GM18505 (cell line): ENCODE results near the gene ZNF688.
A peak's percentile ranks its signal among the peaks of the same experiment; 100 is the strongest.
"Not testable (repeated sequence)": the region's sequence is repeated elsewhere in the genome, so short reads cannot be mapped to it uniquely, and the experiment has no call there.

Source experiments
- ATAC-seq: cut with Tn5 transposase; IDR thresholded peaks from one replicate; pipeline ENCODE4 v1.9.1; 2021; ENCODE audit not compliant: unreplicated experiment
- POLR2A ChIP-seq: IDR thresholded peaks from 4 replicates; pipeline ENCODE4 v1.6.1; 2011; ENCODE audit warnings: borderline replicate concordance; ENCODE audit not compliant: insufficient read depth, insufficient read length; ENCODE audit errors: extremely low read depth

The ZNF688 gene

GRCh38 chr16:30539000-30539964 lies 32.2 kb downstream of the ZNF688 start:
- no peak for ATAC-seq
- no peak for TF ChIP-seq POLR2A

GRCh38 chr16:30536391-30537024 lies 35.0 kb downstream of the ZNF688 start:
- not testable (repeated sequence) for ATAC-seq

- peak; percentile 40 for ATAC-seq
- TF ChIP-seq POLR2A, result peak; percentile 55
These were observed 35.7 kb downstream of the ZNF688 start for GRCh38 chr16:30535777-30536190.

GRCh38 chr16:30535106-30535776 lies 36.3 kb downstream of the ZNF688 start:
- no peak for TF ChIP-seq POLR2A
- ATAC-seq, result no peak

- peak; percentile 49 for ATAC-seq
- peak; percentile 87 for TF ChIP-seq POLR2A
These were observed 37.0 kb downstream of the ZNF688 start, which contains the start of gene ZNF747 for GRCh38 chr16:30534368-30535105. Gene ZNF747 (minus strand): TSS chr16:30534858. CDS start chr16:30534679, 179 bp downstream.

- no peak for TF ChIP-seq POLR2A
- ATAC-seq, result peak; percentile 7
These were observed 37.7 kb downstream of the ZNF688 start for GRCh38 chr16:30533748-30534367.

GRCh38 chr16:30533146-30533522 lies 38.4 kb downstream of the ZNF688 start:
- no peak for TF ChIP-seq POLR2A
- no peak for ATAC-seq

- no peak for TF ChIP-seq POLR2A
- ATAC-seq, result no peak
These were observed 39.0 kb downstream of the ZNF688 start for GRCh38 chr16:30532285-30533145.

DNA sequence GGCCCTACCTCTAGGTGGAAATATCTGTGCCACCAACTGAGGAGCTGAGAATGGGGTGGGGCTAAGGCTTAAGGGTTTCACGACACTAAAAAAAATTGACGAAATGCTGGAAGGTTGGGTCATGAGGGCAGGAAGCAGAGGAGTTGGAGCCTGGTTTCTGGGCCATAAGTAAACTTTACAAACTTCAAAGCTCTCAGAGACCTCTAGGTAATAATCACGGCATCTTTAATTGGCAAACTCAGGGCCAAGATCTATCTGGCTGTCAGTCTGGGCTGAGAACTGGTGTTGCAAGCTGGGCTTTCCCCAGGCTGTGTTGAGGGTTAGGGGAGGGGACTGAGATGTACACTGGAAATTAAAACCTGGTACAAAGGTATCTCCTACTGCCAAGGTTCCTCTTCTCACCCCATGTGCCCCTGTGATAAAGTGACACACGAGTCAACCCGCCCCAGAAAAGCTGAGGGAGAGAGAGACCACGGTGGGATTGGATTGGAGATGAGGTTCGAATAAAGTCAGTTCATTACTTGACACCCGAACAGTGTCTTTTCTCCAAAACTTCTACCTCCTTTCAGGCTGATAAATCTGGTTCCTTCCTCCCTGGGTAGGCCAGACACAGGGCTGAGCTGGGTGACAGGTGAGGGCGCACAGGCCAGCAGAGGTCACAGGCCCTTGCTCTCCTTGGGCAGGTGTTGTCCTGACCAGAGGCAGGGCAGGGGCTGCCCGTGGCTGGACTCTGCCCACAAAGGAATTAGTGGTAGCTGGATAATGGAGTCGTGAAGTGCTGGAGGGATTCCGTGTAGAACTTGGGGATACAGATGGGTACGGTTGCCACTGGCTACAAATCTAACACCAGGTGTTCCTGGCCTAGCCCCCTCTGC lies 41.1 kb downstream of the ZNF688 start:
- no peak for TF ChIP-seq POLR2A
- ATAC-seq, result no peak

- no peak for ATAC-seq
- TF ChIP-seq POLR2A, result no peak
These were observed 42.6 kb downstream of the ZNF688 start for GRCh38 chr16:30528799-30529457.
